Measurements from ENCODE around the gene COIL.

DNA sequence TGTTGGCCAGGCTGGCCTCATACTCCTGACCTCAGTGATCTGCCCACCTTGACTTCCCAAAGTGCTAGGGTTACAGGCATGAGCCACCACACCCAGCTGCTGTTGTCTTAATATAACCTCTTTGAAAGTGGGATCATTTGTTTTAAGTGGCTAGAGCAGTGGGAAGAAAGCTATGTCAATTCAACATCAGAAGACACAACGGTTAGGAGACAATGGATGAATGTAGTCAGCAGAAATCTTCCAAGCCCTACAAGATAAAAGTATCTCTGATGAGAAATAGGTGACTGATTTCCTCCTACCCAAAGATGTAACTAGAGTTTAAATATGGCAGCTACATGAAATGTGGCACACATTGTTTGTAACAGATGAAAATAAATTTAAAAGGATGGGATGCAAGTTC lies 27.0 kb downstream of the COIL start:
- TF ChIP-seq, protein P1, sequence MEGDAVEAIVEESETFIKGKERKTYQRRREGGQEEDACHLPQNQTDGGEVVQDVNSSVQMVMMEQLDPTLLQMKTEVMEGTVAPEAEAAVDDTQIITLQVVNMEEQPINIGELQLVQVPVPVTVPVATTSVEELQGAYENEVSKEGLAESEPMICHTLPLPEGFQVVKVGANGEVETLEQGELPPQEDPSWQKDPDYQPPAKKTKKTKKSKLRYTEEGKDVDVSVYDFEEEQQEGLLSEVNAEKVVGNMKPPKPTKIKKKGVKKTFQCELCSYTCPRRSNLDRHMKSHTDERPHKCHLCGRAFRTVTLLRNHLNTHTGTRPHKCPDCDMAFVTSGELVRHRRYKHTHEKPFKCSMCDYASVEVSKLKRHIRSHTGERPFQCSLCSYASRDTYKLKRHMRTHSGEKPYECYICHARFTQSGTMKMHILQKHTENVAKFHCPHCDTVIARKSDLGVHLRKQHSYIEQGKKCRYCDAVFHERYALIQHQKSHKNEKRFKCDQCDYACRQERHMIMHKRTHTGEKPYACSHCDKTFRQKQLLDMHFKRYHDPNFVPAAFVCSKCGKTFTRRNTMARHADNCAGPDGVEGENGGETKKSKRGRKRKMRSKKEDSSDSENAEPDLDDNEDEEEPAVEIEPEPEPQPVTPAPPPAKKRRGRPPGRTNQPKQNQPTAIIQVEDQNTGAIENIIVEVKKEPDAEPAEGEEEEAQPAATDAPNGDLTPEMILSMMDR (IDR thresholded peaks at IDR 0.05; ENCODE audit: insufficient read depth, low read depth, low read length): no peak
- TF ChIP-seq EZH2 (IDR thresholded peaks at IDR 0.05; ENCODE audit: insufficient read depth, low read length): no peak
